Esophagus muscularis mucosa (tissue), 4 donors: ENCODE results near the gene EHD2.

Experiments
- CTCF ChIP-seq, 3 experiments: fragments of 200-600 bp in 2 of 3; fragments of 450-650 bp in 1 of 3; sonication (generic) in 2 of 3; IDR thresholded peaks; one replicate each; pipeline ENCODE4 v1.5.1; 2017 to 2019; ENCODE audit warnings: antibody characterized with exemption in 3 of 3, mild to moderate bottlenecking in 2 of 3, moderate library complexity in 1 of 3
- EP300 ChIP-seq: sonication (generic); formaldehyde crosslinking; IDR thresholded peaks from one replicate; pipeline ENCODE4 v1.6.1; 2017; ENCODE audit warnings: antibody characterized with exemption
- POLR2A ChIP-seq: fragments of 450-650 bp; IDR thresholded peaks from one replicate; pipeline ENCODE4 v1.6.1; 2017; ENCODE audit warnings: antibody characterized with exemption, moderate library complexity, mild to moderate bottlenecking, low read depth
- POLR2AphosphoS5 ChIP-seq, 2 donors: sonication (generic); formaldehyde crosslinking; IDR thresholded peaks; one replicate each; pipeline ENCODE4 v1.6.1; 2017; ENCODE audit warnings: antibody characterized with exemption in 2 of 2

DNA sequence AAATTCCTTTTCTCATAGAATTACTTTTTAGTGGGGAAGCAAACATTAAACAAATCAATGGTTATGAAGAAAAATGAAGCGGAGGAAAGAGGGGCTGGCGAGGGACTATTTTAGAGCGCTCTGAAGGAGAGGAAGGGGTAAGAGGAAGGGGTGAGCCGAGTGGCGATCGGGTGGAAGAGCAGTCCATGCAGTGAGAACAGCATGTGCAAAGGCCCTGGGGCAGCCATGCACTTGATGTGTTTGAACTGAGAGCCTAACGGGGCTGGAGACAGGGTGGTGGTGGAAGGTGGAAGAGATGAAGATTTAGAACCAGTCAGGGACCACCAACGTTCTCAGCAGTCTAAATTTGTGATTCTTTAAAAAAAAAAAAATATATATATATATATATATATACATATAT is 17.7 kb downstream of the EHD2 start:
- TF ChIP-seq POLR2A (no peak), CTCF (IDR thresholded peaks at IDR 0.05) (no peak), EP300 (no peak), POLR2AphosphoS5 (IDR thresholded peaks at IDR 0.05) (no peak)
